K562 (cell line): ENCODE data around the gene COL4A1. TPM values are rescaled to one million over a fixed set of nuclear protein-coding genes. Genes with fewer than 3 reads are reported as not detected.

Experiments
- L3MBTL2 ChIP-seq: fragments of 450-650 bp; IDR thresholded peaks from 2 replicates; pipeline ENCODE4 v1.6.1; 2016; ENCODE audit warnings: mild to moderate bottlenecking, moderate library complexity
- MCM5 ChIP-seq: fragments of 450-650 bp; IDR thresholded peaks from 2 replicates; pipeline ENCODE4 v1.6.1; 2016; ENCODE audit warnings: low read depth
- NR3C1 ChIP-seq: sonication (generic); formaldehyde crosslinking; IDR thresholded peaks from 2 replicates; pipeline ENCODE4 v1.8.1; 2022; ENCODE audit warnings: missing genetic modification reagents
- SMAD2 ChIP-seq: fragments of 150-350 bp; IDR thresholded peaks from 2 replicates; pipeline ENCODE4 v1.6.1; 2014; ENCODE audit warnings: low read depth, mild to moderate bottlenecking, low read length
- TAL1 ChIP-seq: fragments of 450-650 bp; IDR thresholded peaks from 2 replicates; pipeline ENCODE4 v1.6.1; 2016; ENCODE audit warnings: mild to moderate bottlenecking
- ZFPM2 ChIP-seq: fragments of 250-450 bp; sonication (Bioruptor Pico); IDR thresholded peaks from 2 replicates; pipeline ENCODE4 v1.5.1; 2022; ENCODE audit warnings: mild to moderate bottlenecking
- ZNF146 ChIP-seq: IDR thresholded peaks from one replicate; pipeline ENCODE4 v1.6.1; 2018; ENCODE audit warnings: missing compliant biosample characterization; ENCODE audit not compliant: unreplicated experiment
- polyA plus RNA-seq, 8 experiments: library from polyadenylated mRNA; depleted of rRNA in 4 of 8; stranded (reverse) in 5 of 8; unstranded in 3 of 8; fragments of >200 nt; fragmentation: Nextera tagmentation in 2 of 8; fragmentation: Illumina TruSeq in 1 of 8; extraction: Ambion mirVana in 2 of 8; extraction: Trizol in 1 of 8; gene quantifications; 2 replicates each; pipeline versions ENCODE4 v1.2.1 to v1.2.3, GENCODE V29; 2011 to 2014; ENCODE audit warnings: inconsistent platforms in 1 of 8, missing spikeins in 1 of 8
- total RNA-seq, 7 experiments: library from RNA; depleted of rRNA in 6 of 7; stranded (reverse); fragments of >200 nt in 6 of 7; fragmentation: Illumina TruSeq in 2 of 7; extraction: Trizol in 2 of 7; gene quantifications; 2 replicates each; pipeline versions ENCODE4 v1.2.1 to v1.2.3, GENCODE V29; 2011 to 2021; ENCODE audit warnings: low replicate concordance in 1 of 7
- TF ChIP-seq, protein P1 (sequence below): fragments of 200-600 bp; sonication (generic); IDR thresholded peaks from one replicate; pipeline ENCODE4 v1.6.1; 2012; ENCODE audit warnings: mild to moderate bottlenecking, low read depth, low read length, inconsistent platforms
- TF ChIP-seq, protein P2 (sequence below): sonication (generic); formaldehyde crosslinking; IDR thresholded peaks from 2 replicates; pipeline ENCODE4 v1.8.0; 2022; ENCODE audit warnings: mild to moderate bottlenecking, missing genetic modification reagents
- TF ChIP-seq, protein P3 (sequence below): fragments of 450-650 bp; formaldehyde crosslinking; IDR thresholded peaks from 2 replicates; pipeline ENCODE4 v1.4.0; 2020; ENCODE audit warnings: mild to moderate bottlenecking, mixed read lengths

COL4A1 gene
- total and polyA plus RNA-seq, 9 of the 15 experiments (the other 6 are each of a cell fraction or from before 2014, with no cell fraction given): 0.35 TPM; not detected in 8

DNA sequence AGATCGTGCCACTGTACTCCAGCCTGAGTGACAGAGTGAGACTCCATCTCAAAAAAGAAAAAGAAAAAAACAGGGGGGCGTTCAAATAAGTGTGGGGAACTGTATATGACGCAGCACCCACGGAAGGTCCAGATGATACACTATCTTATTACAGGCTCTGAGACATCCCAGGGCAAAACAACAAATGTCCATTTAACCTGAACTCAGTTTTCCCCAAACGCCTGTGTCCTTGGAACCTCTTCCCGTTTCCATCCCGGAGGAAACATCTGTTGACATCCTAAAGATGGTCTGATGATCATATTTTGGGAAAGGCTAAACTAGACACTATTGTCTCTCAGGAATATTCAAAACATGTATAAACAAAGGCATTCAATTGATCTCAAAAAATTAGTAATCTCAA, 72.4 kb downstream of the COL4A1 start (continued):
- TF ChIP-seq, protein P1, sequence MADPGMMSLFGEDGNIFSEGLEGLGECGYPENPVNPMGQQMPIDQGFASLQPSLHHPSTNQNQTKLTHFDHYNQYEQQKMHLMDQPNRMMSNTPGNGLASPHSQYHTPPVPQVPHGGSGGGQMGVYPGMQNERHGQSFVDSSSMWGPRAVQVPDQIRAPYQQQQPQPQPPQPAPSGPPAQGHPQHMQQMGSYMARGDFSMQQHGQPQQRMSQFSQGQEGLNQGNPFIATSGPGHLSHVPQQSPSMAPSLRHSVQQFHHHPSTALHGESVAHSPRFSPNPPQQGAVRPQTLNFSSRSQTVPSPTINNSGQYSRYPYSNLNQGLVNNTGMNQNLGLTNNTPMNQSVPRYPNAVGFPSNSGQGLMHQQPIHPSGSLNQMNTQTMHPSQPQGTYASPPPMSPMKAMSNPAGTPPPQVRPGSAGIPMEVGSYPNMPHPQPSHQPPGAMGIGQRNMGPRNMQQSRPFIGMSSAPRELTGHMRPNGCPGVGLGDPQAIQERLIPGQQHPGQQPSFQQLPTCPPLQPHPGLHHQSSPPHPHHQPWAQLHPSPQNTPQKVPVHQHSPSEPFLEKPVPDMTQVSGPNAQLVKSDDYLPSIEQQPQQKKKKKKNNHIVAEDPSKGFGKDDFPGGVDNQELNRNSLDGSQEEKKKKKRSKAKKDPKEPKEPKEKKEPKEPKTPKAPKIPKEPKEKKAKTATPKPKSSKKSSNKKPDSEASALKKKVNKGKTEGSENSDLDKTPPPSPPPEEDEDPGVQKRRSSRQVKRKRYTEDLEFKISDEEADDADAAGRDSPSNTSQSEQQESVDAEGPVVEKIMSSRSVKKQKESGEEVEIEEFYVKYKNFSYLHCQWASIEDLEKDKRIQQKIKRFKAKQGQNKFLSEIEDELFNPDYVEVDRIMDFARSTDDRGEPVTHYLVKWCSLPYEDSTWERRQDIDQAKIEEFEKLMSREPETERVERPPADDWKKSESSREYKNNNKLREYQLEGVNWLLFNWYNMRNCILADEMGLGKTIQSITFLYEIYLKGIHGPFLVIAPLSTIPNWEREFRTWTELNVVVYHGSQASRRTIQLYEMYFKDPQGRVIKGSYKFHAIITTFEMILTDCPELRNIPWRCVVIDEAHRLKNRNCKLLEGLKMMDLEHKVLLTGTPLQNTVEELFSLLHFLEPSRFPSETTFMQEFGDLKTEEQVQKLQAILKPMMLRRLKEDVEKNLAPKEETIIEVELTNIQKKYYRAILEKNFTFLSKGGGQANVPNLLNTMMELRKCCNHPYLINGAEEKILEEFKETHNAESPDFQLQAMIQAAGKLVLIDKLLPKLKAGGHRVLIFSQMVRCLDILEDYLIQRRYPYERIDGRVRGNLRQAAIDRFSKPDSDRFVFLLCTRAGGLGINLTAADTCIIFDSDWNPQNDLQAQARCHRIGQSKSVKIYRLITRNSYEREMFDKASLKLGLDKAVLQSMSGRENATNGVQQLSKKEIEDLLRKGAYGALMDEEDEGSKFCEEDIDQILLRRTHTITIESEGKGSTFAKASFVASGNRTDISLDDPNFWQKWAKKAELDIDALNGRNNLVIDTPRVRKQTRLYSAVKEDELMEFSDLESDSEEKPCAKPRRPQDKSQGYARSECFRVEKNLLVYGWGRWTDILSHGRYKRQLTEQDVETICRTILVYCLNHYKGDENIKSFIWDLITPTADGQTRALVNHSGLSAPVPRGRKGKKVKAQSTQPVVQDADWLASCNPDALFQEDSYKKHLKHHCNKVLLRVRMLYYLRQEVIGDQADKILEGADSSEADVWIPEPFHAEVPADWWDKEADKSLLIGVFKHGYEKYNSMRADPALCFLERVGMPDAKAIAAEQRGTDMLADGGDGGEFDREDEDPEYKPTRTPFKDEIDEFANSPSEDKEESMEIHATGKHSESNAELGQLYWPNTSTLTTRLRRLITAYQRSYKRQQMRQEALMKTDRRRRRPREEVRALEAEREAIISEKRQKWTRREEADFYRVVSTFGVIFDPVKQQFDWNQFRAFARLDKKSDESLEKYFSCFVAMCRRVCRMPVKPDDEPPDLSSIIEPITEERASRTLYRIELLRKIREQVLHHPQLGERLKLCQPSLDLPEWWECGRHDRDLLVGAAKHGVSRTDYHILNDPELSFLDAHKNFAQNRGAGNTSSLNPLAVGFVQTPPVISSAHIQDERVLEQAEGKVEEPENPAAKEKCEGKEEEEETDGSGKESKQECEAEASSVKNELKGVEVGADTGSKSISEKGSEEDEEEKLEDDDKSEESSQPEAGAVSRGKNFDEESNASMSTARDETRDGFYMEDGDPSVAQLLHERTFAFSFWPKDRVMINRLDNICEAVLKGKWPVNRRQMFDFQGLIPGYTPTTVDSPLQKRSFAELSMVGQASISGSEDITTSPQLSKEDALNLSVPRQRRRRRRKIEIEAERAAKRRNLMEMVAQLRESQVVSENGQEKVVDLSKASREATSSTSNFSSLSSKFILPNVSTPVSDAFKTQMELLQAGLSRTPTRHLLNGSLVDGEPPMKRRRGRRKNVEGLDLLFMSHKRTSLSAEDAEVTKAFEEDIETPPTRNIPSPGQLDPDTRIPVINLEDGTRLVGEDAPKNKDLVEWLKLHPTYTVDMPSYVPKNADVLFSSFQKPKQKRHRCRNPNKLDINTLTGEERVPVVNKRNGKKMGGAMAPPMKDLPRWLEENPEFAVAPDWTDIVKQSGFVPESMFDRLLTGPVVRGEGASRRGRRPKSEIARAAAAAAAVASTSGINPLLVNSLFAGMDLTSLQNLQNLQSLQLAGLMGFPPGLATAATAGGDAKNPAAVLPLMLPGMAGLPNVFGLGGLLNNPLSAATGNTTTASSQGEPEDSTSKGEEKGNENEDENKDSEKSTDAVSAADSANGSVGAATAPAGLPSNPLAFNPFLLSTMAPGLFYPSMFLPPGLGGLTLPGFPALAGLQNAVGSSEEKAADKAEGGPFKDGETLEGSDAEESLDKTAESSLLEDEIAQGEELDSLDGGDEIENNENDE: no peak
- TF ChIP-seq ZFPM2 (CRISPR knock-in tag) (no peak), TAL1 (no peak), L3MBTL2 (no peak), MCM5 (no peak), NR3C1 (CRISPR knock-in tag) (no peak), ZNF146 (CRISPR knock-in tag) (no peak), SMAD2 (no peak)
- TF ChIP-seq, protein P2, sequence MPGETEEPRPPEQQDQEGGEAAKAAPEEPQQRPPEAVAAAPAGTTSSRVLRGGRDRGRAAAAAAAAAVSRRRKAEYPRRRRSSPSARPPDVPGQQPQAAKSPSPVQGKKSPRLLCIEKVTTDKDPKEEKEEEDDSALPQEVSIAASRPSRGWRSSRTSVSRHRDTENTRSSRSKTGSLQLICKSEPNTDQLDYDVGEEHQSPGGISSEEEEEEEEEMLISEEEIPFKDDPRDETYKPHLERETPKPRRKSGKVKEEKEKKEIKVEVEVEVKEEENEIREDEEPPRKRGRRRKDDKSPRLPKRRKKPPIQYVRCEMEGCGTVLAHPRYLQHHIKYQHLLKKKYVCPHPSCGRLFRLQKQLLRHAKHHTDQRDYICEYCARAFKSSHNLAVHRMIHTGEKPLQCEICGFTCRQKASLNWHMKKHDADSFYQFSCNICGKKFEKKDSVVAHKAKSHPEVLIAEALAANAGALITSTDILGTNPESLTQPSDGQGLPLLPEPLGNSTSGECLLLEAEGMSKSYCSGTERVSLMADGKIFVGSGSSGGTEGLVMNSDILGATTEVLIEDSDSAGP: no peak
- TF ChIP-seq, protein P3, sequence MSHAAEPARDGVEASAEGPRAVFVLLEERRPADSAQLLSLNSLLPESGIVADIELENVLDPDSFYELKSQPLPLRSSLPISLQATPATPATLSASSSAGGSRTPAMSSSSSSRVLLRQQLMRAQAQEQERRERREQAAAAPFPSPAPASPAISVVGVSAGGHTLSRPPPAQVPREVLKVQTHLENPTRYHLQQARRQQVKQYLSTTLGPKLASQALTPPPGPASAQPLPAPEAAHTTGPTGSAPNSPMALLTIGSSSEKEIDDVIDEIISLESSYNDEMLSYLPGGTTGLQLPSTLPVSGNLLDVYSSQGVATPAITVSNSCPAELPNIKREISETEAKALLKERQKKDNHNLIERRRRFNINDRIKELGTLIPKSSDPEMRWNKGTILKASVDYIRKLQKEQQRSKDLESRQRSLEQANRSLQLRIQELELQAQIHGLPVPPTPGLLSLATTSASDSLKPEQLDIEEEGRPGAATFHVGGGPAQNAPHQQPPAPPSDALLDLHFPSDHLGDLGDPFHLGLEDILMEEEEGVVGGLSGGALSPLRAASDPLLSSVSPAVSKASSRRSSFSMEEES (CRISPR knock-in tag): no peak
